GM18519 (cell line): ENCODE measurements around the gene PEF1.

Experiments used
- ATAC-seq: cut with Tn5 transposase; IDR thresholded peaks from one replicate; pipeline ENCODE4 v1.9.1; 2021; ENCODE audit warnings: mild to moderate bottlenecking, moderate library complexity; ENCODE audit not compliant: unreplicated experiment, low FRiP score

The PEF1 gene

GRCh38 chr1:31657020-31657804 is 12.5 kb upstream of the PEF1 start:
- no peak for ATAC-seq

DNA sequence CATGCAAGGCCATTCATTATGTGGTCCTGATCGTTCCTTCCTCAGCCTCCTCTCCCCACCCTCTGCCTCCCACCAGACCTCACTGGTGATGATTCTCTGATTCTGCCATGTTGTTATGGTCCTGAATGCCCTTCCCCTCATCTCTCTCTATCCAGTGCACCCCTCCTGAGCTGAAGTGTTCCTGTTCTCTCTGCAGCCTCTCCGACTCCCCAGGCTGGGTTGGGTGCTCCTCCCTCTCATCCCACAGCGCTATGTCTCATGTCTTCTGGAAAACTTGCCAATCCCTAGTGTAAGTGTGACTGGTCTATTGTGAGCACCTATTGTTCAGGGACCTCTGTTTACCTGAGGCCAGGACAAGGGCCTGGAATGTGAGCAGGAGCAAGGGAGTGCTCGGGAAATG is 11.1 kb upstream of the PEF1 start:
- ATAC-seq: no peak

DNA sequence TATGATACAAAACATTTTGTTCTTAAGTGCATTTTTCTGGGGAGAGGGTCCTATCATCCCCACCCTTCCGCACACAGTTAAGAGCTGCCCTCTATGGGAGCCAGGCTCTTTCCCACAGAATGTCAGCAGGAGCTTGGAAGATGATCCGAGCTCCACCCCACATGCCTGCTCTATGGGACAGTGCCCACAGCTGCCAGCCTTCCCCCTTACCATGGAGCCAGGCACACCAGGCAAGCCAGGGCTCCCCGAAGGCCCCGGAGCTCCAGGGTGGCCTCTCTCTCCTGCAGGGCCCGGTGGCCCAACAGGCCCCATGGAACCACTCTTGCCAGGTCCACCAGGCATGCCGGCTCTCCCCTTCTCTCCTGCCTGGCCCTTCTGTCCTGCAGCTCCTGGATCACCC is 10.4 kb upstream of the PEF1 start:
- ATAC-seq: no peak

- no peak for ATAC-seq
Measured at GRCh38 chr1:31654474-31654776, 9.7 kb upstream of the PEF1 start.

GRCh38 chr1:31653717-31654473 is 9.2 kb upstream of the PEF1 start:
- ATAC-seq: no peak

DNA sequence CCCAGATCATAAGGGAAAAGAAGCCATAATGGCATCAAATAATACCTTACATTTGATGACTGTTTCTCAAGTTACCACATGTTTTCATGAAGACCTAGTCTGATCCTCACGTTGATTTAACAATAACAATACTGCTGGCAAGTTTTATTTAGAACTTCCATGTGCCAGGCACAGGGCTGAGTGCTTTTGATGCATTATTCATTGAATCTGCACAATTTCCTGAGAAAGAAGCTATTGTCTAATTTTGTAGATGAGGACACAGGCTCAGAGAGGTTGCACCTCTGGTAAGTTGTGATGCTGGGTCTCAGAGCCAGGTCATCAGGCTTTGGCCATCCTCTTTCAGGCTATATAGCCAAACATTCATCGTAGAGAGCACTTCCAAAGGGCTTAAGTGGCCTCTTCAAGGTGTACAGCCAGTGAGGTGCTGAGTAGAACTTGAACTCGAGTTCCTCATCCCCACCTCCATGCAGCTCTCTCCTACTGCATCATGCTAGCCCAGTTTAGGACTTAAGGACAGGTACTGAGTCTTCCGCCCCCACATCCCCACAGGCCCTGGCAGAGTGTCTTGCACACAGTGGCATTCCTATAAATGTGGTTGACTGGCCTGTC is 8.3 kb upstream of the PEF1 start:
- ATAC-seq: no peak

- no peak for ATAC-seq
Measured at GRCh38 chr1:31651766-31652165, 7.1 kb upstream of the PEF1 start.

- no peak for ATAC-seq
Measured at GRCh38 chr1:31651089-31651420, 6.4 kb upstream of the PEF1 start.

GRCh38 chr1:31650161-31651088 is 5.7 kb upstream of the PEF1 start:
- ATAC-seq: no peak

DNA sequence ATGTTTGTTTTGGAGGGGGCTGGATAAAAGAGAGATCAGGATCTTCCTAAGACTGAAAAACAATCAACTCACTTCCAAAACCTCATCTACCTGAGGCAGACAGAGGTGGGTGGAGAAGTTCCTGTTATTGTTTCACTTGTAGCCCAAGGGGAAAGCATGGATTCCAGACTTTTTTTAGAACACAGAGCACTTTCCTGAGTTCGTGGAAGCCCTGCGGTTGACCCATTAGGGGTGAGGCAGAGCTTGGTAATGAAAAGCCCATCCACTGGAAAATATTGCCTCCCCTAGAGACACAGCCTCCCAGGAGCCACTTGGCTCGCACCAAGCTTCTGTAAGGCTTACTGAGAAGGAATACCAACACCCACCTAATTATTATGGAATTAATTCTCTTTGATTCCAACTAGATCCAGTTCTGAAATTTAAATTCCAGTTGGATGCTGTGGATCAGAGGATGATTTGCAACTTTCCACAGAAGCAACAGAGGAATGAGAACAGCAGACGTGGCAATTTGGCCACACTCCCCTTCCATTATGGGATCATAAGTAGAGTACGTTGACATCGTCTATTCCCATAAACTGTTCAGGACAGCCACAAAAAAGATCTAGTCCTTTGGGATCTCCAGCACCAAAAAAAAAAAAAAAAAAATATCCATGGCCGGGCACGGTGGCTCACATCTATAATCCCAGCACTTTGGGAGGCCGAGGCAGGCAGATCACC is 4.1 kb upstream of the PEF1 start:
- ATAC-seq: no peak

DNA sequence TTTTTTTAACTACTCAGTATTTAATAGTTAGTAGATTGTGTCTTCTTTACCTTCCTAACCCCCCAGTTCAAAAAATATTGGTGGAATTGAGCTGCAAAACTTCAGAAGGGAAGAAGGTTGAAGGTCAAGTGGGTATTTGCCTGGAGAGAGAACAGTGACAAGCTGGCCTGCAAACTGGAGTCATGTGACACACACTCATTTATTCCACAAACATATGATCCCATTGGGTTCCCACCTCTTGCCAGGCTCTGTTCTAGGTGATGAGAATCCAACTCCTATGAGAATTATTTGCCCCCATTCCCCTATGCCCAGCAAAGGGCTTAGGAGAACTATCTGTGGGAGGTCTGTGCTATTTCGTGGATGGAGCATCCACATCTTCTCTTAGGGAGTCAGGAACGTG is 3.5 kb upstream of the PEF1 start:
- ATAC-seq: no peak

GRCh38 chr1:31647106-31647505 is 2.4 kb upstream of the PEF1 start:
- no peak for ATAC-seq

- ATAC-seq: no peak
Measured at GRCh38 chr1:31646259-31646960, 1.7 kb upstream of the PEF1 start.

GRCh38 chr1:31645274-31645568 is 545 bp upstream of the PEF1 start:
- no peak for ATAC-seq

- no peak for ATAC-seq
Measured at GRCh38 chr1:31643976-31644559, 608 bp downstream of the PEF1 start.

- ATAC-seq: no peak
Measured at GRCh38 chr1:31642897-31643296, 1.8 kb downstream of the PEF1 start.

- ATAC-seq: no peak
Measured at GRCh38 chr1:31642366-31642765, 2.3 kb downstream of the PEF1 start.

DNA sequence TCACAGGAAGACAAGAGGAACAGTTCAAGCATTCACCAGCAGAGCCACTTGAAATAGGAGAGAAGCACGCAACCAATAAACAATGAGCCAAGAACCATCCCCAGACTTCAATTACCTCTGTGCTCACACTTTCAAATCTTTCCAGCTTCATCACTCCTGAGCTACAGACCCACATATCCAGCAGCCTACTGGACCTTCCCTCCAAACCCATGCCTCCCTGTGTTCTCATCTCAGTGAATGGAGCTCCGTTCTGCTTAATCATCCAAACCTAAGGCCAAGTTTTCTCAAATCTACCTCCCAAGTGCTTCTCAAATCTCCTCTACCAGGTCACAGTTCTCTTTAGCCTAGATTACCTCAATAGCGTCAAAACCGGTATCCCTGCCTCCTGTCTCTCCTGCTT is 3.7 kb downstream of the PEF1 start:
- no peak for ATAC-seq

DNA sequence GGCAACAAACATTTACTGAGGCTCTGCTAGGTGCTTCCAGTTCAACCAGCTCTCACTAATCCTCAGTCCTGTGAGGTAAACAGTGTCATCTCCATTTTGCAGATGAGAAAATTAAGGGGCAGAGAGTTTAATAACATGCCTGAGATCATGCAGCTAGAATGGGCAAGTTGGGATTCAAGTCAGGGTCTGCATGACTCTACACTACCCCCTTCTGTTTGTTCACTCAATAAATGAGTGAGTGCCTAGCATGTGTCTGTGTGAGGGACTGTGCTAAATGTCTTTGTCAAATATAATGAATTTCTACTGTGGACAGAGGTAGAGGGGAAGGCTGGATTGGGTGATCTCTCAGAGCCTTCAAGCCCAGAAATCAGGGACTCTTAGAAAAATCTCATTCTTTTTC is 4.5 kb downstream of the PEF1 start:
- no peak for ATAC-seq

GRCh38 chr1:31639543-31639942 is 5.1 kb downstream of the PEF1 start:
- no peak for ATAC-seq
